Measurements from ENCODE around the gene HBB.
"Not testable (repeated sequence)": the region's sequence is repeated elsewhere in the genome, so short reads cannot be mapped to it uniquely, and the experiment has no call there.

HBB gene

DNA sequence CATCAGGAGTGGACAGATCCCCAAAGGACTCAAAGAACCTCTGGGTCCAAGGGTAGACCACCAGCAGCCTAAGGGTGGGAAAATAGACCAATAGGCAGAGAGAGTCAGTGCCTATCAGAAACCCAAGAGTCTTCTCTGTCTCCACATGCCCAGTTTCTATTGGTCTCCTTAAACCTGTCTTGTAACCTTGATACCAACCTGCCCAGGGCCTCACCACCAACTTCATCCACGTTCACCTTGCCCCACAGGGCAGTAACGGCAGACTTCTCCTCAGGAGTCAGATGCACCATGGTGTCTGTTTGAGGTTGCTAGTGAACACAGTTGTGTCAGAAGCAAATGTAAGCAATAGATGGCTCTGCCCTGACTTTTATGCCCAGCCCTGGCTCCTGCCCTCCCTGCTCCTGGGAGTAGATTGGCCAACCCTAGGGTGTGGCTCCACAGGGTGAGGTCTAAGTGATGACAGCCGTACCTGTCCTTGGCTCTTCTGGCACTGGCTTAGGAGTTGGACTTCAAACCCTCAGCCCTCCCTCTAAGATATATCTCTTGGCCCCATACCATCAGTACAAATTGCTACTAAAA is at the start of gene HBB:
HBB (minus strand) TSS at position 340 of the 579 bp plus-strand sequence; CDS start at position 290, 50 bp downstream.
- no peak for DNase-seq (ENCODE audit: extremely low read depth in 1 of 2, low read depth in 1 of 2)

GRCh38 chr11:5275369-5276110 is 48.7 kb upstream of the HBB start:
- no peak for DNase-seq (ENCODE audit: extremely low read depth in 1 of 2, low read depth in 1 of 2)

GRCh38 chr11:5274395-5274794 is 47.5 kb upstream of the HBB start:
- no peak for DNase-seq (ENCODE audit: extremely low read depth in 1 of 2, low read depth in 1 of 2)

GRCh38 chr11:5272395-5273017 is 45.6 kb upstream of the HBB start:
- DNase-seq (ENCODE audit: extremely low read depth in 1 of 2, low read depth in 1 of 2), result no peak

GRCh38 chr11:5269715-5270147 is 42.9 kb upstream of the HBB start, which contains the start of gene HBE1:
Gene HBE1 (minus strand): TSS chr11:5269945. CDS start chr11:5269890, 55 bp downstream.
- no peak for DNase-seq (ENCODE audit: extremely low read depth in 1 of 2, low read depth in 1 of 2)

GRCh38 chr11:5267033-5267563 is 40.2 kb upstream of the HBB start:
- no peak for DNase-seq (ENCODE audit: extremely low read depth in 1 of 2, low read depth in 1 of 2)

GRCh38 chr11:5266609-5267008 is 39.7 kb upstream of the HBB start:
- DNase-seq (ENCODE audit: extremely low read depth in 1 of 2, low read depth in 1 of 2), result no peak

- DNase-seq (ENCODE audit: extremely low read depth in 1 of 2, low read depth in 1 of 2), result no peak
Observed at GRCh38 chr11:5265832-5266231, 39.0 kb upstream of the HBB start.

- DNase-seq (ENCODE audit: extremely low read depth in 1 of 2, low read depth in 1 of 2), result no peak
Observed at GRCh38 chr11:5258543-5259262, 31.8 kb upstream of the HBB start.

DNA sequence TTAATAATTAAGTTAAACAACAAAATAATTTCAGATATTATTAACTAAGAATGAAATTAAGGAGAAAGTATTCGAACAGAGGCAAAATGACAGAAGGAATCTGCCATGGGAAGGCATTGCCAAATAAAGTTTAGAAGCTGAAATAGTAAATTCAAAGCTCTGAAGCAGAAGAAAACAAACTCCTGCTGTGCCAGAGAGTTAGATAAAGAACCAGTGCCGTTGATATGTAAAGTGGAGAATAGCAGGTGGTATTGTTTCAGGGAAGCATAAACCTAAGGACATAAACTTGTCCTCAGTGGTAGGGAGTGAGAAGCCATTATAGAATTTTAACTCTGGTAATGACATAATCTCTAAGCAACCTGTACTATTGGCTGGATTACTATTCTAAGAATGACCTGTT is 30.4 kb upstream of the HBB start:
- DNase-seq (ENCODE audit: extremely low read depth in 1 of 2, low read depth in 1 of 2), result no peak

DNA sequence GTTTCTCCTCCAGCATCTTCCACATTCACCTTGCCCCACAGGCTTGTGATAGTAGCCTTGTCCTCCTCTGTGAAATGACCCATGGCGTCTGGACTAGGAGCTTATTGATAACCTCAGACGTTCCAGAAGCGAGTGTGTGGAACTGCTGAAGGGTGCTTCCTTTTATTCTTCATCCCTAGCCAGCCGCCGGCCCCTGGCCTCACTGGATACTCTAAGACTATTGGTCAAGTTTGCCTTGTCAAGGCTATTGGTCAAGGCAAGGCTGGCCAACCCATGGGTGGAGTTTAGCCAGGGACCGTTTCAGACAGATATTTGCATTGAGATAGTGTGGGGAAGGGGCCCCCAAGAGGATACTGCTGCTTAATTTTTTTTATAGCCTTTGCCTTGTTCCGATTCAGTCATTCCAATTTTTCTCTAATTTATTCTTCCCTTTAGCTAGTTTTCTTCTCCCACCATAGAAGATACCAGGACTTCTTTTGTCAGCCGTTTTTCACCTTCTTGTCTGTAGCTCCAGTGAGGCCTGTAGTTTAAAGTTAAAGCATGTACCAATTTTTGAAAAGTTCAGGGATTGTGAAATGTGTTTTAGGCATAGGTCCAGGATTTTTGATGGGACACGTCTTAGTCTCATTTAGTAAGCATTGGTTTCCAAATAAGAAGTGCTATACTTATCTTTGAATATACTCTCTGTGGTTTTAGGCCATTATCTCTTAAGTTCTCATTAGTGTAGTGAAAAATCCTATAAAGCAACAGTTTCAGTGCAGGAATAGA is 28.0 kb upstream of the HBB start, which contains the start of gene HBG2:
HBG2 (minus strand) TSS at position 136 of the 768 bp plus-strand sequence; CDS start at position 83, 53 bp downstream.
- not testable (repeated sequence) for DNase-seq (ENCODE audit: extremely low read depth in 1 of 2, low read depth in 1 of 2)

- not testable (repeated sequence) for DNase-seq (ENCODE audit: extremely low read depth in 1 of 2, low read depth in 1 of 2)
Observed at GRCh38 chr11:5254023-5254422, 27.2 kb upstream of the HBB start.

DNA sequence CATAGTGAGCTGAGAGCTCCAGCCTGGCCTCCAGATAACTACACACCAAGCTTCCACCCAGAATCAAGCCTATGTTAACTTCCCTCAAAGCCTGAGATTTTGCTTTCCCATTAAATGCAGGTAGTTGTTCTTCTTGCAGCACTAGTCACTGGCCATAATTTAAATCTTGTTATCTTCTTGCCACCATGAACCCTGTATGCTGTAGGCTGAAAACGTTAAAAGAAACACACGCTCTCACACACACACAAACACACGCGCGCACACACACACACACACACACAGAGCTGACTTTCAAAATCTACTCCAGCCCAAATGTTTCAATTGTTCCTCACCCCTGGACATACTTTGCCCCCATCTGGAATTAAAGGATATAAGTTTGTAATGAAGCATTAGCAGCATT is 26.6 kb upstream of the HBB start:
- DNase-seq (ENCODE audit: extremely low read depth in 1 of 2, low read depth in 1 of 2), result not testable (repeated sequence)

DNA sequence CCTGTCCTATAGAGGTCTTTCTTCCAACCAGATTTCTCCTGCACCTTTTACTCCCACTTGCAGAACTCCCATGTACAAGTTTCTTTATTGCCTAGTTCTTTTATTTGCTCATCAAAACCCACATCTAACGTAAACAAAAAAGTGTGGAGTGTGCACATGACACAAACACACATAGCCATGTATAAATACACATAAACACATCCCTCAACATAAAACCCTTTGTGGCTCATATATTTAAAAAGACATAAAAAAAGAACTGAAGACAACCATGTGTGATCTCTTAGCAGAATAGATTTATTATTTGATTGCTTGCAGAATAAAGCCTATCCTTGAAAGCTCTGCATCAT is 26.0 kb upstream of the HBB start:
- no peak for DNase-seq (ENCODE audit: extremely low read depth in 1 of 2, low read depth in 1 of 2)

- DNase-seq (ENCODE audit: extremely low read depth in 1 of 2, low read depth in 1 of 2), result no peak
Observed at GRCh38 chr11:5252192-5252918, 25.5 kb upstream of the HBB start.

- no peak for DNase-seq (ENCODE audit: extremely low read depth in 1 of 2, low read depth in 1 of 2)
Observed at GRCh38 chr11:5251746-5252145, 24.9 kb upstream of the HBB start.

GRCh38 chr11:5250543-5251204 is 23.8 kb upstream of the HBB start:
- no peak for DNase-seq (ENCODE audit: extremely low read depth in 1 of 2, low read depth in 1 of 2)

DNA sequence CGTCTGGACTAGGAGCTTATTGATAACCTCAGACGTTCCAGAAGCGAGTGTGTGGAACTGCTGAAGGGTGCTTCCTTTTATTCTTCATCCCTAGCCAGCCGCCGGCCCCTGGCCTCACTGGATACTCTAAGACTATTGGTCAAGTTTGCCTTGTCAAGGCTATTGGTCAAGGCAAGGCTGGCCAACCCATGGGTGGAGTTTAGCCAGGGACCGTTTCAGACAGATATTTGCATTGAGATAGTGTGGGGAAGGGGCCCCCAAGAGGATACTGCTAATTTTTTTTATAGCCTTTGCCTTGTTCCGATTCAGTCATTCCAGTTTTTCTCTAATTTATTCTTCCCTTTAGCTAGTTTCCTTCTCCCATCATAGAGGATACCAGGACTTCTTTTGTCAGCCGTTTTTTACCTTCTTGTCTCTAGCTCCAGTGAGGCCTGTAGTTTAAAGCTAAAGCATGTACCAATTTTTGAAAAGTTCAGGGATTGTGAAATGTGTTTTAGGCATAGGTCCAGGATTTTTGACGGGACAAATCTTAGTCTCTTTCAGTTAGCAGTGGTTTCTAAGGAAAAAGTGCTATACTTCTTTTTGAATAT is 23.0 kb upstream of the HBB start, which contains the start of gene HBG1:
HBG1 (minus strand) TSS at position 51 of the 590 bp plus-strand sequence. CDS start 53 bp downstream, outside the sequence.
- not testable (repeated sequence) for DNase-seq (ENCODE audit: extremely low read depth in 1 of 2, low read depth in 1 of 2)

DNA sequence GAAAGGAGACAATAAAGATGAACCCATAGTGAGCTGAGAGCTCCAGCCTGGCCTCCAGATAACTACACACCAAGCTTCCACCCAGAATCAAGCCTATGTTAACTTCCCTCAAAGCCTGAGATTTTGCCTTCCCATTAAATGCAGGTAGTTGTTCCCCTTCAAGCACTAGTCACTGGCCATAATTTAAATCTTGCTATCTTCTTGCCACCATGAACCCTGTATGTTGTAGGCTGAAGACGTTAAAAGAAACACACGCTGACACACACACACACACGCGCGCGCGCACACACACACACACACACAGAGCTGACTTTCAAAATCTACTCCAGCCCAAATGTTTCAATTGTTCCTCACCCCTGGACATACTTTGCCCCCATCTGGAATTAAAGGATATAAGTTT is 21.6 kb upstream of the HBB start:
- not testable (repeated sequence) for DNase-seq (ENCODE audit: extremely low read depth in 1 of 2, low read depth in 1 of 2)

Data from activated CD8-positive, alpha-beta memory T cell treated with anti-CD3 and anti-CD28 coated beads for 1 hour (primary cell).